HG03159 (cell line): ENCODE results near the gene ABCF1.
"Not testable (repeated sequence)": the region's sequence is repeated elsewhere in the genome, so short reads cannot be mapped to it uniquely, and the experiment has no call there.

ENCODE experiments used
- ATAC-seq: cut with Tn5 transposase; IDR thresholded peaks from one replicate; pipeline ENCODE4 v1.9.1; 2021; ENCODE audit warnings: mild to moderate bottlenecking, moderate library complexity; ENCODE audit not compliant: unreplicated experiment

ABCF1 gene

GRCh38 chr6:30571075-30571761 lies at the start of gene ABCF1:
Gene ABCF1 (plus strand): TSS chr6:30571442. CDS start chr6:30571488, 46 bp downstream.
- ATAC-seq = peak; percentile 88

- not testable (repeated sequence) for ATAC-seq
Measured at GRCh38 chr6:30521952-30522351, 49.3 kb upstream of the ABCF1 start.

- ATAC-seq = not testable (repeated sequence)
Measured at GRCh38 chr6:30526444-30526843, 44.8 kb upstream of the ABCF1 start.

GRCh38 chr6:30529349-30529875 lies 41.8 kb upstream of the ABCF1 start:
- not testable (repeated sequence) for ATAC-seq

GRCh38 chr6:30530014-30530413 lies 41.2 kb upstream of the ABCF1 start:
- no peak for ATAC-seq

GRCh38 chr6:30533460-30534294 lies 37.6 kb upstream of the ABCF1 start:
- no peak for ATAC-seq

GRCh38 chr6:30537931-30538330 lies 33.3 kb upstream of the ABCF1 start:
- no peak for ATAC-seq

GRCh38 chr6:30541515-30542403 lies 29.5 kb upstream of the ABCF1 start:
- peak; percentile 53 for ATAC-seq

GRCh38 chr6:30542404-30542725 lies 28.9 kb upstream of the ABCF1 start:
- ATAC-seq = no peak

GRCh38 chr6:30542915-30543314 lies 28.3 kb upstream of the ABCF1 start:
- no peak for ATAC-seq

- no peak for ATAC-seq
Measured at GRCh38 chr6:30543821-30544220, 27.4 kb upstream of the ABCF1 start.

GRCh38 chr6:30544666-30545272 lies 26.5 kb upstream of the ABCF1 start:
- ATAC-seq = no peak

GRCh38 chr6:30547454-30547853 lies 23.8 kb upstream of the ABCF1 start:
- ATAC-seq = no peak

GRCh38 chr6:30548375-30548774 lies 22.9 kb upstream of the ABCF1 start:
- ATAC-seq = no peak

- no peak for ATAC-seq
Measured at GRCh38 chr6:30554404-30554803, 16.8 kb upstream of the ABCF1 start.

GRCh38 chr6:30554962-30555815 lies 16.1 kb upstream of the ABCF1 start:
- no peak for ATAC-seq

GRCh38 chr6:30555816-30556065 lies 15.5 kb upstream of the ABCF1 start:
- ATAC-seq = no peak

- peak; percentile 77 for ATAC-seq
Measured at GRCh38 chr6:30556066-30556905, 15.0 kb upstream of the ABCF1 start, which contains the start of gene GNL1. Gene GNL1 (minus strand): TSS chr6:30556489. CDS start chr6:30556203, 286 bp downstream.
